Stimulated activated CD4-positive, alpha-beta T cell treated with anti-CD3 and anti-CD28 coated beads, Interleukin-2, amount 100 ng/mL, for 24 hours (primary cell): ENCODE results near the gene VIT.
"Not testable (repeated sequence)": the region's sequence is repeated elsewhere in the genome, so short reads cannot be mapped to it uniquely, and the experiment has no call there.

Experiments used
- DNase-seq, 2 donors: peaks; one replicate each; pipeline ENCODE4 v3.0.0-alpha.2; 2020

VIT gene

GRCh38 chr2:36811071-36811470 lies 114.6 kb downstream of the VIT start:
- DNase-seq = no peak

- no peak for DNase-seq
Measured at GRCh38 chr2:36812196-36812595, 115.7 kb downstream of the VIT start.

- no peak for DNase-seq
Measured at GRCh38 chr2:36818542-36818941, 122.0 kb downstream of the VIT start.

GRCh38 chr2:36819095-36819711 lies 122.7 kb downstream of the VIT start:
- no peak for DNase-seq

GRCh38 chr2:36820942-36821605 lies 124.6 kb downstream of the VIT start:
- DNase-seq = no peak

GRCh38 chr2:36823862-36824261 lies 127.4 kb downstream of the VIT start:
- DNase-seq = no peak

GRCh38 chr2:36824273-36824672 lies 127.8 kb downstream of the VIT start:
- DNase-seq = no peak

- DNase-seq = not testable (repeated sequence)
Measured at GRCh38 chr2:36824683-36825082, 128.2 kb downstream of the VIT start.

- DNase-seq = no peak
Measured at GRCh38 chr2:36831185-36831584, 134.7 kb downstream of the VIT start.

- DNase-seq = no peak
Measured at GRCh38 chr2:36834203-36834602, 137.7 kb downstream of the VIT start.

- no peak for DNase-seq
Measured at GRCh38 chr2:36834731-36835524, 138.4 kb downstream of the VIT start.

GRCh38 chr2:36839976-36840617 lies 143.6 kb downstream of the VIT start:
- no peak for DNase-seq

GRCh38 chr2:36843838-36844237 lies 147.3 kb downstream of the VIT start:
- DNase-seq = no peak

- DNase-seq = no peak
Measured at GRCh38 chr2:36849265-36849664, 152.8 kb downstream of the VIT start.

GRCh38 chr2:36854241-36854640 lies 157.7 kb downstream of the VIT start:
- DNase-seq = no peak

GRCh38 chr2:36855429-36855828 lies 158.9 kb downstream of the VIT start:
- no peak for DNase-seq

GRCh38 chr2:36857713-36858112 lies 161.2 kb downstream of the VIT start:
- DNase-seq = no peak

GRCh38 chr2:36858551-36859365 lies 162.3 kb downstream of the VIT start:
- no peak for DNase-seq

GRCh38 chr2:36859366-36859792 lies 162.9 kb downstream of the VIT start:
- no peak for DNase-seq

- no peak for DNase-seq
Measured at GRCh38 chr2:36861896-36862295, 165.4 kb downstream of the VIT start.
